Thymus (tissue), 11 donors: ENCODE results near the gene NFATC2. TPM values are rescaled to one million over a fixed set of nuclear protein-coding genes. Genes with fewer than 3 reads are reported as not detected.

ENCODE experiments used
- DNase-seq, 9 donors: peaks; one replicate each; pipeline ENCODE4 v3.0.0-alpha.2; 2013; ENCODE audit warnings: low spot score in 9 of 9, low read depth in 6 of 9, missing footprints in 1 of 9
- H3K27ac ChIP-seq, 2 donors: one replicate each; pipeline ENCODE4 v1.5.1; 2013; ENCODE audit warnings: control low read depth in 1 of 2, low read depth in 1 of 2, low read length in 1 of 2, mild to moderate bottlenecking in 1 of 2, moderate library complexity in 1 of 2
- H3K27me3 ChIP-seq, 2 donors: one replicate each; pipeline ENCODE4 v1.5.1; 2013; ENCODE audit warnings: low read length in 1 of 2; ENCODE audit not compliant: control insufficient read depth in 2 of 2, insufficient read depth in 1 of 2
- H3K36me3 ChIP-seq, 2 donors: one replicate each; pipeline ENCODE4 v1.5.1; 2013; ENCODE audit warnings: low read length in 1 of 2, mild to moderate bottlenecking in 1 of 2, moderate library complexity in 1 of 2; ENCODE audit not compliant: control insufficient read depth in 2 of 2, insufficient read depth in 2 of 2
- H3K4me1 ChIP-seq, 2 donors: one replicate each; pipeline ENCODE4 v1.5.1; 2013; ENCODE audit warnings: low read length in 2 of 2; ENCODE audit not compliant: control insufficient read depth in 2 of 2, insufficient read depth in 2 of 2
- H3K4me3 ChIP-seq, 2 donors: one replicate each; pipeline ENCODE4 v1.5.1; 2013; ENCODE audit warnings: low read length in 2 of 2, control low read depth in 1 of 2, mild to moderate bottlenecking in 1 of 2
- H3K9me3 ChIP-seq, 2 donors: one replicate each; pipeline ENCODE4 v1.5.1; 2013; ENCODE audit warnings: low read length in 1 of 2, mild to moderate bottlenecking in 1 of 2; ENCODE audit not compliant: control insufficient read depth in 2 of 2, insufficient read depth in 1 of 2
- whole genome bisulfite sequencing: extraction: QIAGEN DNeasy Blood & Tissue Kit; methylation state at CpG from one replicate; pipeline ENCODE4 v1.1.7; 2013; 5-methylcytosine and 5-hydroxymethylcytosine counted together
- polyA plus RNA-seq: library from polyadenylated mRNA; stranded (reverse); fragments of 200-250 nt; gene quantifications from one replicate; pipeline ENCODE4 v1.2.3, GENCODE V29; 2013
- total RNA-seq: library from RNA; stranded (reverse); fragments of 120-200 nt; gene quantifications from one replicate; pipeline ENCODE4 v1.2.4, GENCODE V29; 2013
- donor health status: healthy.

The NFATC2 gene
- total and polyA plus RNA-seq, 2 donors = 2.4 to 4.4 TPM

DNA sequence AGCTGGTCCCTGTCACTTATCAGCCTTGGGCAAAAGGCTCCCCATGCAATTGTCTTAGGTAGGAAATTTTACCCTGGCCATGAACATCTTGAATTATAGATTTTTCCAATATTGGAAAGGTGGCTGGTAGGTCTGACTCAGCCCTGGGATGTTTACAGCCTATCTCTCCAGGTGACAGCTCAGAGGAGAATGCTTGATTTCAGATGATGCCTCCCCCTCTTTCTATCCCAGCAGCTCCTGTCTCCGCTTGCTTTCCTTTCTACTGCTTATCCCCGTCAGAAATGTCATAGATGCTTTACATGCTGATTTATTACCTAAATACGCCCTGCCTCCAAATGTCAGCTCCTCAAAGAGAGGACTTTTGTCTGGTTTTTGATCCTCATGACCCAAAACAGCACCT lies 109.6 kb downstream of the NFATC2 start:
- H3K36me3 ChIP-seq = peaks cover 2 to 9% of the 10 kb centered on the region in 2 donors
- WGBS = 92% methylated on average over 3 of the region's 3 CpGs

DNA sequence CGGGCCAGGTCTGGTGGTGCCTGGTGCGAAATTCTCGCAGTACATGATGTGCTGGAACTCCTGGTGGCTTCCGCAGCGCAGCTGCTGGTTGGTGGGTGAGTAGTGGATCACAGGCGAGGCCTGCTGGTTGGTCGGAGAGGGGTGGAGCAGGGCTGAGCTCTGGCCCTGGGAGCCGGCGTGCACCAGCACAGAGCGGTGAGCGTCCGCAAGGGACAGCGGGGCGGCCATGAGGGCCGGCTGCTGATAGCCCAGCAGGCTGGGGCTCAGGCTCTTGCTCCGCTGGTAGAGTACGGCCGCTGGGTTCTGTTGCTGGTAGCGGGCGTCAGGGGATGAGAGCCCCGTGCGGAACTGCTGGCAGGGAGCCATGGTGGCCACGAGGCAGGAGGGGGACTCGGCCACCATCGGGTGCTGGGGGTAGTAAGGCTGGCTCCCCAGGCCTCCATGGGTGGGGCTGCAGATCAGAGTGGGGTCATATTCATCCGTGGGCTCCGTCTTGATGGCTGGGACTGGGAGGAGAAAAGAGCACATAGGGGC lies 110.2 kb downstream of the NFATC2 start:
- Histone ChIP-seq H3K4me3 (no peak overlapping the region), H3K27ac (no peak overlapping the region), H3K4me1 (peaks cover 0 to 7% of the 10 kb centered on the region in 2 donors), H3K9me3 (no peaks in the 10 kb centered on the region), H3K36me3 (peaks cover 2 to 6% of the 10 kb centered on the region in 2 donors), H3K27me3 (no peaks in the 10 kb centered on the region)
- DNase-seq = no peak
- 97% methylated on average over 27 of the region's 27 CpGs for WGBS

More for the DNA sequence above, 109.6 kb downstream of the NFATC2 start:
- Histone ChIP-seq H3K4me3 (no peak overlapping the region), H3K4me1 (peaks cover 0 to 7% of the 10 kb centered on the region in 2 donors), H3K9me3 (no peaks in the 10 kb centered on the region), H3K27me3 (no peaks in the 10 kb centered on the region), H3K27ac (no peak overlapping the region)
- DNase-seq = no peak

DNA sequence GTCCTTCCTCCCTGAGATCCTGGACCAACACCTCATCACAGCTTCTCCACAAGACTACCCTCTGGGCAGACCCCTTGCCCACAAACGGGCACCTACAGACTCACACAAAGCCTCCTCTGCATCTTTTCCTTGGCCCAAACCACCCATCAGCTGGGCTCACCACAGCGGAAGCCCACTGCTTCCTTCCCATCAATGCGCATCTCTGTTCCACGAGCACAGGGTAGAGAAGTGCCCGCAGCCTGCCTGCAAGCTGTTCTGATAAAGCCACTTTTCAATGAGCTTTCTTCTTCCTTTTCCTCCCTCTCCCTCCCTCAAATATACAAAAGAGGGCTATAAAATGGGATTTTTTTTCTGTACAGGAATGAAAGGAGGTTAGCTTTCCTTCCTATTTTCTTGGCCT lies 111.2 kb downstream of the NFATC2 start:
- no peak overlapping the region for H3K27ac ChIP-seq
- no peak overlapping the region for H3K4me3 ChIP-seq
- no peaks in the 10 kb centered on the region for H3K27me3 ChIP-seq
- H3K36me3 ChIP-seq = peaks cover 2 to 6% of the 10 kb centered on the region in 2 donors
- peaks cover 0 to 7% of the 10 kb centered on the region in 2 donors for H3K4me1 ChIP-seq
- peak in 2 of 9 donors; percentile 11 to 27 for DNase-seq
- H3K9me3 ChIP-seq = no peaks in the 10 kb centered on the region
- WGBS = 13% methylated on average over 5 of the region's 5 CpGs

DNA sequence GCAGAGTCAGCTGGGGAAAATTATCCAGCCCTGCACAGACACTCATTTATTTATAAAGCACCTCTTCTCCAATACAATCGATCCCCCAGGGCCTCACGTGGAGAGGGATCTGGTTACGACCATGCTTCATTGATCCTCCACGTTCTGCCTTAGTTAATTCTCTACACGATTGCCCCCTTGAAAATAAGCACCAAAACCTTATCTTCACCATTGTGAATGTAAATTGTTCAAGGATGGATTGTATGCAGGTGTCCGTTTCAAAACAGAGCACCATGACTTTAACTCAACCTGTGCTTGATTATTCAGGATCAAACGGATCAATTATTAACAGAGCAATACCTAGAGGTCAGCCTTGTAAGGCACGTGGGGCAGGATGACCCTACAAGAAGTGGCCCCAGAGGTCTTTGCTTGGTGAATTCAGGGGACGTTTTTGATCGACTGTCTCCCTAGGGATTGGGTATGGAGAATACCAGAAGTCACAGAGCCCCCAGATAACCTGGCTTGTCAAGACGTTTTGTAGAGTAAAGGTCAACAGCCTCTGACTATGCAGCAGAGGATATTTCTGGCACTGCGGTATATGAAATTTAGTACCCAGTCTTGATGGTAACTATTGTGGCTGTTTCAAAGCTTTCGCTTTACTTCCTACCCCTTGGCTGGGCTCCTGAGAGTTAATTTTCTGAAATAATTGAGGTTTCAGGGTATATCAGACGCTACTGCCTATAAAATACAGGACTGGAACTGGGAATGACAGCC lies 112.1 kb downstream of the NFATC2 start:
- peaks cover 0 to 7% of the 10 kb centered on the region in 2 donors for H3K4me1 ChIP-seq
- no peak for DNase-seq
- H3K27ac ChIP-seq = no peak overlapping the region
- H3K9me3 ChIP-seq = no peaks in the 10 kb centered on the region
- H3K36me3 ChIP-seq = peaks cover 2 to 6% of the 10 kb centered on the region in 2 donors
- no peak overlapping the region for H3K4me3 ChIP-seq
- WGBS = 96% methylated on average over 14 of the region's 14 CpGs
- H3K27me3 ChIP-seq = no peaks in the 10 kb centered on the region

DNA sequence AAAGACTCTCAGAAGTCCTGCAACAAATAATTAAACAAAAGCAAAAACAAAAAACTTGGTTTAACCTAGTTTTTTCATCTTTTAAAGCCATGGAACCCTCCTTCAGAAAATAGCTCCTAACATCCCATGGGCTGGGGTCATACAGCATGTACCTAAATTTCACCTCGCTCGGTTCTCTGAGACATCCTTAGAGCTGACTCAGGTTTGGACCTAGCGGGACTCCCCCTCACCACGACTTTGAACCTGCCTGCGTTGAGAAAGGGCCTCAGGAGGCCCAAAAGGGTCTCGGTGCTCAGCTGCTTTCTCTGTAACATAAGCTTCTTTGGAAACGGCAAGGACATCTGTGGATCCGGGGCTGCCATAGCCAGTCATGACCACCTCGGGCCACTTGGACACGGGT lies 112.8 kb downstream of the NFATC2 start:
- Histone ChIP-seq H3K4me1 (peaks cover 0 to 7% of the 10 kb centered on the region in 2 donors), H3K36me3 (peaks cover 2 to 4% of the 10 kb centered on the region in 2 donors), H3K27me3 (no peaks in the 10 kb centered on the region), H3K27ac (no peak overlapping the region), H3K4me3 (no peak overlapping the region), H3K9me3 (no peaks in the 10 kb centered on the region)
- 86% methylated on average over 10 of the region's 10 CpGs for WGBS
- no peak for DNase-seq

DNA sequence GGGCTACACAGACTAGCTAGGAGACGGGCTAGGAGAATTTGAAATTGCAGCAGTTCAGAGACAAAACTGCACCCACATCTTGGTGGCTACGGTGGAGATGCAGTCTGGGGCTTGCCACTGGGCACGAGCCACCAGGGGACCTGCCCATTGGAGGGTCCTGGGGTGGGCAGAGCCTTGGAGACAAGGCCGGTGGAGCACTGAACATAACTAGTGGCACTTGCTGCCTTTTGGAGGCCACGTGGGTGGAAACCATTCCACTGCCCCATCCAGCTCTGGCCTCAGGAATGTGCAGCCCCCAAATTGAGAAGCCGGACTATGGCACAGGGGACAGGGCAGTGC lies 113.4 kb downstream of the NFATC2 start:
- Histone ChIP-seq H3K4me1 (peaks cover 0 to 7% of the 10 kb centered on the region in 2 donors), H3K9me3 (no peaks in the 10 kb centered on the region), H3K27ac (no peak overlapping the region), H3K4me3 (no peak overlapping the region), H3K27me3 (no peaks in the 10 kb centered on the region), H3K36me3 (peaks cover 0 to under 1% of the 10 kb centered on the region in 2 donors)
- 95% methylated on average over 6 of the region's 6 CpGs for WGBS
- DNase-seq = no peak

DNA sequence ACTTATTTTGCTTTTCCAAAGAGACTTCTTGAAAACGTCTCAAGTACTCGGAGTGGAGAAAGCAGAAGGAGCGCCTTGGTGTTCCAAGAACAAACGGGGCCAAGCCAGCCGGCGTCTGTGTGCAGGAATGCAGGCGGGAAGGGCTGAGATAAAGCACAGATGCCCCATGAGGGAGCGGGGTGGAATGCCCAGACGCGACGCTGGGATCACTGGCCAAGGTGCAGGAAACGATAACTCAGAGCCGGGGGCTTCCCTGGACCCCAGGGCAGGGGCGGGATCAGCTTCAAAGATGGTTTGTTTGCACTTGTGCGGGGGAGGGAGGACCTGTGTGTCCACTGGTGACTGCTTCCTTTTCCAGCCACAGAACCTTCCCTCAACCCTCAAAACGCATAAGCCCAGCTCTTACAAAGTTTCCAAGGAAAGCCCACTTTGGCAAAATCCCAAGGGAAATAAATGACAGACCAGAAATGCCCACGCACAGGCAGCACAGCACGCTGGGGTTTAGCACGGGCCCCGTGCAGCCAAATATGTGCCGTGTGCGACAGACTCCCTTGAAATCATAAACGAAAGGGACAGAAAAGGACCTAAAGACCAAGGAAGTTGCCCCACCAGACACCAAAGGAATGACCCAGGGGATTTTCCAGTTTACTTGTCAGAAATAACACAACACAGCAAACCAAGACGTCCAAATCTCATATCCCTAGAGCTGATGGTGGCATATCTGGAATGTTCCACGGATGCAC lies 113.9 kb downstream of the NFATC2 start:
- Histone ChIP-seq H3K4me1 (peaks cover 0 to 7% of the 10 kb centered on the region in 2 donors), H3K9me3 (no peaks in the 10 kb centered on the region), H3K36me3 (no peaks in the 10 kb centered on the region), H3K27me3 (no peaks in the 10 kb centered on the region), H3K27ac (no peak overlapping the region), H3K4me3 (no peak overlapping the region)
- 93% methylated on average over 25 of the region's 25 CpGs for WGBS
- DNase-seq = no peak

DNA sequence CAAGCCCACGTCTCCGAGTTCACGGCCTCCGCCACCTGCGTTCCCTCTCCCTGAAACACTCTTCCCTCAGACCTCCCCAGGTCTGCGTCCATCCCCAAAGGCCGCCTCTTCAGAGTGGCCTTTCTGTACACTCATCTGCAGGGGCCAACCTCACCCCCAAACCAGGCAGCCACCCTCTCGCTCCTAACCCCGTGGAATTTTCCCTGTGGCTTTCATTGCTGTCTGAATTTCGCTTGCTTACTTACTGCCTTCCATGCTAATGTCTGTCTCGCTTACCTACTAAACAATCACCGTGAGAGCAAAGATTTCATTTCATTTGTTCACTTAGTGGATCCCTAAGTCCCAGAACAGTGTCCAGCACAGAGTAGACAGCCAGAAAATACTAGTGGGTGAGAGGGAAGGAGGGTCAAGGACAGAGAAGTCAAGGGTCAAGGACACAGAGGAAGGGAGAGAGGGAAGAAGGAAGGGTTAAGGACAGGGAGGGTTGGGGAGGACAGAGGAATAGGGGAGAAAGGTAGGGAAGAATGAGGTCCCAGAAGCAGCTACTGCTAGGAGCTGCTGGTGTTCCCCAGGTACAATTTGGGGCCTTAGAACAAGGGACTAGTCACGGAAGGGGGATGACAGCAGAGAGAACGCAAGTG lies 114.7 kb downstream of the NFATC2 start:
- H3K4me1 ChIP-seq = peaks cover 0 to 7% of the 10 kb centered on the region in 2 donors
- H3K27me3 ChIP-seq = no peaks in the 10 kb centered on the region
- H3K36me3 ChIP-seq = no peaks in the 10 kb centered on the region
- WGBS = 97% methylated on average over 14 of the region's 14 CpGs
- H3K4me3 ChIP-seq = no peak overlapping the region
- H3K27ac ChIP-seq = no peak overlapping the region
- H3K9me3 ChIP-seq = no peaks in the 10 kb centered on the region
- no peak for DNase-seq
